Nephron progenitor cell (in vitro differentiated cells): ENCODE data around the gene MMP14.

Source experiments
- DNase-seq: peaks from one replicate; pipeline ENCODE4 v3.0.0; 2021
- H3K27ac Mint-ChIP-seq: 2 replicates; pipeline ENCODE4 v1.8.0; 2021; ENCODE audit warnings: mild to moderate bottlenecking, moderate library complexity, mixed read lengths
- H3K27me3 Mint-ChIP-seq: 2 replicates; pipeline ENCODE4 v1.8.0; 2021; ENCODE audit warnings: mild to moderate bottlenecking, low read depth, mixed read lengths; ENCODE audit not compliant: poor library complexity
- H3K36me3 Mint-ChIP-seq: 2 replicates; pipeline ENCODE4 v1.8.0; 2021; ENCODE audit warnings: low read depth, mixed read lengths
- H3K4me1 Mint-ChIP-seq: 2 replicates; pipeline ENCODE4 v1.8.0; 2021; ENCODE audit warnings: mixed read lengths
- H3K4me3 Mint-ChIP-seq: 2 replicates; pipeline ENCODE4 v1.8.0; 2021; ENCODE audit warnings: mild to moderate bottlenecking, moderate library complexity, mixed read lengths
- H3K9me3 Mint-ChIP-seq: 2 replicates; pipeline ENCODE4 v1.8.0; 2021; ENCODE audit warnings: mild to moderate bottlenecking, moderate library complexity, mixed read lengths
- TF ChIP-seq, protein P1 (sequence below): fragments of 200-600 bp; sonication (generic); IDR thresholded peaks from 2 replicates; pipeline ENCODE4 v1.5.0; 2021; ENCODE audit warnings: antibody characterized with exemption

The MMP14 gene

GRCh38 chr14:22794551-22794951, 41.8 kb upstream of the MMP14 start:
- peaks cover 31% of the 10 kb centered on the region for H3K4me1 Mint-ChIP-seq
- H3K27ac Mint-ChIP-seq = no peak overlapping the region
- TF ChIP-seq, protein P1, sequence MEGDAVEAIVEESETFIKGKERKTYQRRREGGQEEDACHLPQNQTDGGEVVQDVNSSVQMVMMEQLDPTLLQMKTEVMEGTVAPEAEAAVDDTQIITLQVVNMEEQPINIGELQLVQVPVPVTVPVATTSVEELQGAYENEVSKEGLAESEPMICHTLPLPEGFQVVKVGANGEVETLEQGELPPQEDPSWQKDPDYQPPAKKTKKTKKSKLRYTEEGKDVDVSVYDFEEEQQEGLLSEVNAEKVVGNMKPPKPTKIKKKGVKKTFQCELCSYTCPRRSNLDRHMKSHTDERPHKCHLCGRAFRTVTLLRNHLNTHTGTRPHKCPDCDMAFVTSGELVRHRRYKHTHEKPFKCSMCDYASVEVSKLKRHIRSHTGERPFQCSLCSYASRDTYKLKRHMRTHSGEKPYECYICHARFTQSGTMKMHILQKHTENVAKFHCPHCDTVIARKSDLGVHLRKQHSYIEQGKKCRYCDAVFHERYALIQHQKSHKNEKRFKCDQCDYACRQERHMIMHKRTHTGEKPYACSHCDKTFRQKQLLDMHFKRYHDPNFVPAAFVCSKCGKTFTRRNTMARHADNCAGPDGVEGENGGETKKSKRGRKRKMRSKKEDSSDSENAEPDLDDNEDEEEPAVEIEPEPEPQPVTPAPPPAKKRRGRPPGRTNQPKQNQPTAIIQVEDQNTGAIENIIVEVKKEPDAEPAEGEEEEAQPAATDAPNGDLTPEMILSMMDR = no peak
- H3K4me3 Mint-ChIP-seq = no peak overlapping the region
- DNase-seq = no peak
- H3K27me3 Mint-ChIP-seq = peaks cover 3% of the 10 kb centered on the region
- H3K9me3 Mint-ChIP-seq = peaks cover 4% of the 10 kb centered on the region
- no peaks in the 10 kb centered on the region for H3K36me3 Mint-ChIP-seq

DNA sequence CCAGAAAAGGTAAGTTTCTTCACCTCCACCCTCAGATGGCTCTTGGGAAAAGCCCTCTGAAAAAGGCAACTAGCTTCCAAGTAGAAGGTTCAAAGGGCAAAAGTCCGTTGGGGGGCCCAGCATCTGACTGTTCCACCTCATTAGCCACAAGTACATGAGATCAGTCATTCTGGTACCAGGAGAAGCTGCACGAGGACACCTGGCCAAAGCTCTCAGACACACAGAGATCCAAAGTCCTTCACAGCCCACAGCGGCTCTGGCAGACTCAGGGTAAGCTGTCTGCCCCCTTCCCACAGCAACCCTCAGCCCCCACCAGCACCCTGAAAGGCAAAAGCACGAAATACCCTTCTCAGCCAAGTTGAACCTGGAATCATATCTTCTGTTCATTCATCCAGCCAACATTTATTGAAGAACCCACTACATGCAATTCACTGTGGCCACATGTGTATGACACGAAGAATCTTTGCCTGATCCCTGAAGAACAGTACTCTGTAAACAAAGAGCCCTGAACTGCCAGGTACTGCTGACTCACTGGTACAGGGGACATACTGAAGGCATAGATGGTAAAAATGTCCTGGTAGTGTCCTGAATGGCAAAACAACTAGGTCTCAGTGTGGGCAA, 40.2 kb upstream of the MMP14 start:
- Mint-ChIP-seq H3K27me3 (peaks cover 3% of the 10 kb centered on the region), H3K4me1 (peaks cover 34% of the 10 kb centered on the region), H3K9me3 (peaks cover 4% of the 10 kb centered on the region), H3K36me3 (no peaks in the 10 kb centered on the region), H3K4me3 (no peak overlapping the region), H3K27ac (no peak overlapping the region)
- DNase-seq = no peak
- TF ChIP-seq, protein P1 = no peak

- Mint-ChIP-seq H3K4me3 (no peak overlapping the region), H3K4me1 (peaks cover 42% of the 10 kb centered on the region), H3K9me3 (peaks cover 4% of the 10 kb centered on the region), H3K27ac (no peak overlapping the region), H3K27me3 (peaks cover 3% of the 10 kb centered on the region), H3K36me3 (no peaks in the 10 kb centered on the region)
- DNase-seq = no peak
- TF ChIP-seq, protein P1 = no peak
Measured at GRCh38 chr14:22797017-22797917, 39.1 kb upstream of the MMP14 start.

DNA sequence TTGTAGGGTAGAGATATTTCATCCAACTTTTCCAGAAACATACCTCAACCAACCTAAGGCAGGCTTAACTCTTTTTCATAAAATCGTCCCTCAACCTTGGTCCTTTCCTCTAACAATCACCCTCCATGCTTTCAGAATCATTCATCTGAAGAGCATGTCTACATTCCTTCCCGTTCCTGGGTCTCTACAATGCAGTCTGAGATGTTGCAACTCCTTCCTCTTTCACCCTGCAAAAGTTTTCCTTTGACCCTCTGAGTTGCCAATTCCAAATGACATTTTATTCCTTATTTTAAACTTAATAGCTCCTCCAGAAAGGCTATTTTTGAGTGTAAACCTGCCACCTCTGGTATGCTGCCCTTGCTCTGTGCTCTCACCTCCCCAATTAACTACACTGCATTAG, 37.9 kb upstream of the MMP14 start:
- DNase-seq = no peak
- Mint-ChIP-seq H3K4me3 (no peak overlapping the region), H3K4me1 (peaks cover 42% of the 10 kb centered on the region), H3K27me3 (peaks cover 3% of the 10 kb centered on the region), H3K27ac (no peak overlapping the region), H3K9me3 (peaks cover 4% of the 10 kb centered on the region), H3K36me3 (no peaks in the 10 kb centered on the region)
- TF ChIP-seq, protein P1 = no peak

DNA sequence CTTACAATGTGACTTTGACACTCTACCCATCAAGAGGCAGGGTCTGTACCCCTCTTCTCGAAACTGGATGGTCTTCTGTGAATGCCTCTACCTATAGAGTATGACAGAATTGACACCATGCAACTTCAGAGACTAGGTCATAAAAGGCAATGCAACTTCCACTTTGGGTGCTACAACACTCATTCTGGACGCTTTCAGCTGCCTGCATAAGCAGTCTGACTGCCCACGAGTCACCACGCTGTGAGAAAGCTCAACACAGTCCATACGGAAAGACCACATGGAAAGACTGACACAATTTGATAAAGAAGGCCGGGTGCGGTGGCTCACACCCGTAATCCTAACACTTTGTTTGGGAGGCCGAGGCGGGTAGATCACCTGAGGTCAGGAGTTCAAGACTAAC, 36.0 kb upstream of the MMP14 start:
- peaks cover 3% of the 10 kb centered on the region for H3K27me3 Mint-ChIP-seq
- peaks cover 30% of the 10 kb centered on the region for H3K4me1 Mint-ChIP-seq
- H3K36me3 Mint-ChIP-seq = no peaks in the 10 kb centered on the region
- H3K27ac Mint-ChIP-seq = no peak overlapping the region
- H3K4me3 Mint-ChIP-seq = no peak overlapping the region
- DNase-seq = no peak
- H3K9me3 Mint-ChIP-seq = peaks cover 4% of the 10 kb centered on the region
- TF ChIP-seq, protein P1 = no peak
